Neuronal stem cell (in vitro differentiated cells): ENCODE results near the gene ZNF813.
"Not testable (repeated sequence)": the region's sequence is repeated elsewhere in the genome, so short reads cannot be mapped to it uniquely, and the experiment has no call there.

Source experiments
- DNase-seq: peaks from one replicate; pipeline ENCODE4 v3.0.0-alpha.2; 2013; ENCODE audit warnings: low spot score
- H2AFZ ChIP-seq: one replicate; pipeline ENCODE4 v1.6.1; 2013; ENCODE audit warnings: mild to moderate bottlenecking, low read length, inconsistent platforms
- H2AK5ac ChIP-seq: 2 replicates; pipeline ENCODE4 v1.6.1; 2013; ENCODE audit warnings: low read depth, mild to moderate bottlenecking, inconsistent platforms, low read length, moderate library complexity, mixed read lengths
- H2BK120ac ChIP-seq: 2 replicates; pipeline ENCODE4 v1.6.1; 2013; ENCODE audit warnings: low read depth, mild to moderate bottlenecking, inconsistent platforms, low read length, moderate library complexity, mixed read lengths
- H2BK12ac ChIP-seq: one replicate; pipeline ENCODE4 v1.6.1; 2013; ENCODE audit warnings: low read length, inconsistent platforms
- H2BK15ac ChIP-seq: 2 replicates; pipeline ENCODE4 v1.6.1; 2013; ENCODE audit warnings: mild to moderate bottlenecking, low read length, inconsistent platforms, mixed read lengths
- H2BK5ac ChIP-seq: one replicate; pipeline ENCODE4 v1.6.1; 2013; ENCODE audit warnings: inconsistent platforms, mild to moderate bottlenecking, low read length, moderate library complexity
- H3K14ac ChIP-seq: one replicate; pipeline ENCODE4 v1.6.1; 2013; ENCODE audit warnings: low read length, inconsistent platforms
- H3K18ac ChIP-seq: 2 replicates; pipeline ENCODE4 v1.6.1; 2013; ENCODE audit warnings: low read length, inconsistent platforms
- H3K23ac ChIP-seq: 2 replicates; pipeline ENCODE4 v1.6.1; 2013; ENCODE audit warnings: low read depth, mild to moderate bottlenecking, mixed read lengths, low read length, inconsistent platforms; ENCODE audit not compliant: poor library complexity
- H3K27ac ChIP-seq: replicated peaks from 3 replicates; pipeline ENCODE4 v1.5.1; 2013; ENCODE audit warnings: low read length, inconsistent platforms
- H3K27me3 ChIP-seq, 3 experiments: 2 replicates each; pipeline ENCODE4 v1.6.1; 2013; ENCODE audit warnings: low read length in 3 of 3, mild to moderate bottlenecking in 2 of 3, inconsistent platforms in 1 of 3, low read depth in 1 of 3, mixed read lengths in 1 of 3, moderate library complexity in 1 of 3; ENCODE audit not compliant: control insufficient read depth in 3 of 3, insufficient read depth in 3 of 3
- H3K36me3 ChIP-seq, 2 donors: replicated peaks in 1 of 2; 2 replicates each; pipeline ENCODE4 v1.6.1; 2013; ENCODE audit warnings: low read length in 2 of 2; ENCODE audit not compliant: control insufficient read depth in 2 of 2, insufficient read depth in 2 of 2
- H3K4ac ChIP-seq: 2 replicates; pipeline ENCODE4 v1.6.1; 2013; ENCODE audit warnings: inconsistent platforms, mild to moderate bottlenecking, low read length, moderate library complexity
- H3K4me1 ChIP-seq, 2 donors: 1 replicate in 1 of 2; 2 replicates in 1 of 2; pipeline ENCODE4 v1.6.1; 2013; ENCODE audit warnings: low read length in 2 of 2, low read depth in 1 of 2; ENCODE audit not compliant: control insufficient read depth in 2 of 2, insufficient read depth in 1 of 2
- H3K4me2 ChIP-seq: one replicate; pipeline ENCODE4 v1.6.1; 2013; ENCODE audit warnings: mild to moderate bottlenecking, low read length, inconsistent platforms; ENCODE audit not compliant: insufficient read depth, poor library complexity, severe bottlenecking
- H3K4me3 ChIP-seq, 2 donors: 2 replicates each; pipeline ENCODE4 v1.5.1; 2013; ENCODE audit warnings: low read length in 2 of 2, mild to moderate bottlenecking in 2 of 2, inconsistent platforms in 1 of 2, moderate library complexity in 1 of 2
- H3K79me1 ChIP-seq: one replicate; pipeline ENCODE4 v1.6.1; 2013; ENCODE audit warnings: low read depth, mild to moderate bottlenecking, inconsistent platforms, low read length, moderate library complexity
- H3K9ac ChIP-seq: one replicate; pipeline ENCODE4 v1.6.1; 2013; ENCODE audit warnings: mild to moderate bottlenecking, low read depth, low read length, inconsistent platforms; ENCODE audit not compliant: poor library complexity
- H3K9me3 ChIP-seq, 2 donors: replicated peaks in 1 of 2; 2 replicates each; pipeline versions ENCODE3 to v1.6.1; 2013; ENCODE audit warnings: low read length in 2 of 2, mild to moderate bottlenecking in 2 of 2, inconsistent platforms in 1 of 2, low read depth in 1 of 2, mixed read lengths in 1 of 2, moderate library complexity in 1 of 2; ENCODE audit not compliant: control insufficient read depth in 2 of 2, insufficient read depth in 1 of 2
- H4K8ac ChIP-seq: one replicate; pipeline ENCODE4 v1.6.1; 2013; ENCODE audit warnings: low read depth, mild to moderate bottlenecking, inconsistent platforms, low read length, moderate library complexity
- H4K91ac ChIP-seq: one replicate; pipeline ENCODE4 v1.6.1; 2013; ENCODE audit warnings: low read length, low read depth, mild to moderate bottlenecking, inconsistent platforms; ENCODE audit not compliant: poor library complexity
- whole genome bisulfite sequencing, 2 donors: extraction: QIAGEN DNeasy Blood & Tissue Kit; methylation state at CpG; one replicate each; pipeline ENCODE4 v1.1.7; 2013; ENCODE audit warnings: missing lambda C conversion rate in 2 of 2, mixed read lengths in 1 of 2; ENCODE audit not compliant: insufficient read length in 2 of 2, insufficient replicate concordance in 1 of 2; ENCODE audit errors: extremely low coverage in 2 of 2; 5-methylcytosine and 5-hydroxymethylcytosine counted together

Gene ZNF813

DNA sequence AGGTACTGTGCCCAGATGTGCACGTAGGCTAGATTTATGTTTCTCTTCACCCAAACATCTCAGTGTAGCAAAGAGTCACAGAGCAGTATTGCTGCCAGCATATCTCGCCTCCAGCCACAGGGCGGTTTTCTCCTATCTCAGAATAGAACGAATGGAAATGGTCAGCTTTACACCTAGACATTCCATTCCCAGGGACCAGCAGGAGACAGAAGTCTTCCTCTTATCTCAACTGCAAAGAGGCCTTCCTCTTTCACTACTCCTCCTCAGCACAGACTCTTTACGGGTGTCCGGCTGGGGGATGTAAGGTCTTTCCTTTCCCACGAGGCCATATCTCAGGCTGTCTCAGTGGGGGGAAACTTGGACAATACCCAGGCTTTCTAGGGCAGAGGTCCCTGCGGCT, 1.1 kb downstream of the ZNF813 start:
- H2BK15ac ChIP-seq, H4K8ac ChIP-seq, H3K4ac ChIP-seq, H3K79me1 ChIP-seq, H3K27me3 ChIP-seq, H2AK5ac ChIP-seq, H4K91ac ChIP-seq, H3K9ac ChIP-seq, H2BK120ac ChIP-seq, H3K14ac ChIP-seq, H3K4me1 ChIP-seq, H3K18ac ChIP-seq, H2BK12ac ChIP-seq, H2BK5ac ChIP-seq, DNase-seq, H3K23ac ChIP-seq: not testable (repeated sequence)
- H3K4me2 ChIP-seq, result peak overlapping the region; percentile 86
- H2AFZ ChIP-seq, result peak overlapping the region; percentile 97
- H3K4me3 ChIP-seq, result peak overlapping the region; percentile 82 to 93
- peak overlapping the region; percentile 87 for H3K27ac ChIP-seq
- peaks cover 0 to 10% of the 10 kb centered on the region in 2 donors for H3K9me3 ChIP-seq
- peaks cover 0 to 15% of the 10 kb centered on the region in 2 donors for H3K36me3 ChIP-seq
- WGBS, 2 donors, result no CpG with 5 or more reads among the region's 8 CpGs

DNA sequence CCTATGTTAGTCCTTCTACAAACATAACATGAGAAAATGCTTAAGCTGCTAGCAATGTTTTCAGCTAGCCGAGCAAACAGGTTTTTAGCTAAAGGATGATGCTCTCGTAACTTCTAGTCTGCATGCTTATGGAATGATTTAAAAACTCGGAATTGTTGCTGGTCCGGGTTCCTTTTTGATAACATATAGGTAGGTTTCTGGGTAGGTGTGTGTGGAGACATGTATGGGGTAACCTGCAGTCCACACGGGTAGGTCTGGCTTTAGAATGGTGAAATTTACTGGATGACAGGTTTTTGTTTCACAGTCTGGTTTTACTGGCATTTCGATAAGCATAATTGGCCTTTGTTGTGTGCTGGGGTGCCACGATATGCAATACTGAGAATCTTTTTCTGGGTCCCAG, 4.4 kb downstream of the ZNF813 start:
- H3K9ac ChIP-seq, result no peak overlapping the region
- no peak overlapping the region for H2AK5ac ChIP-seq
- no peak overlapping the region for H2AFZ ChIP-seq
- H3K4me2 ChIP-seq, result no peak overlapping the region
- peaks cover 2 to 22% of the 10 kb centered on the region in 2 donors for H3K9me3 ChIP-seq
- H4K8ac ChIP-seq, result no peak overlapping the region
- no peak overlapping the region for H3K23ac ChIP-seq
- no peak overlapping the region for H2BK5ac ChIP-seq
- H3K4me1 ChIP-seq, result peaks cover 2 to 4% of the 10 kb centered on the region in 2 donors
- H3K4ac ChIP-seq, result no peak overlapping the region
- no peak overlapping the region for H2BK15ac ChIP-seq
- no peak overlapping the region for H2BK12ac ChIP-seq
- H3K18ac ChIP-seq, result no peak overlapping the region
- no peak overlapping the region for H3K27ac ChIP-seq
- peaks cover 2 to 38% of the 10 kb centered on the region in 2 donors for H3K36me3 ChIP-seq
- H2BK120ac ChIP-seq, result no peak overlapping the region
- no peak overlapping the region for H3K14ac ChIP-seq
- H4K91ac ChIP-seq, result no peak overlapping the region
- H3K79me1 ChIP-seq, result peaks cover 2% of the 10 kb centered on the region
- no peak overlapping the region for H3K4me3 ChIP-seq
- H3K27me3 ChIP-seq, result no peaks in the 10 kb centered on the region
- WGBS, 2 donors, result no CpG with 5 or more reads among the region's 7 CpGs
- no peak for DNase-seq

DNA sequence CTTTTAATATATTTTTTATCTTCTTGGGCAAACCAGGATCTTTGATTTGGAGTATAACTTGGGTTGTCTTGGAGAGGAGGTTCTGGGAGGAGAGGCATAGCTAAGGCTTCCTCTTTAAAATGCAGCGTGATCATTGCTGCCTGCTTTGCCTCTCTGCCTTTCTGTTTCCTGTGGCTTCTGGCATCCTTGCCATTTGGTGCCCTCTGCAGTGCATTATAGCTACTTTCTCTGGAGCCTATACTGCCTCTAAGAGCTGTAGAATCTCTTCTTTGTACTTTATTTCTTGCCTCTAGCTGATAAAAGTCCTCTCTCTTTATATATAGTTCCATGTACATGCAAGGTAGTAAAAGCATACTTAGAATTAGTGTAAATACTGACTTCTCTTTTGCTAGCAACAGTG, 7.3 kb downstream of the ZNF813 start:
- H2BK120ac ChIP-seq, H3K18ac ChIP-seq, H3K4me1 ChIP-seq, H2BK15ac ChIP-seq, H3K79me1 ChIP-seq, H2AK5ac ChIP-seq, H3K27me3 ChIP-seq, H4K91ac ChIP-seq, H3K23ac ChIP-seq, H3K14ac ChIP-seq, H4K8ac ChIP-seq, DNase-seq, H3K4ac ChIP-seq, H3K4me3 ChIP-seq, H3K27ac ChIP-seq, H2AFZ ChIP-seq, H2BK5ac ChIP-seq, H2BK12ac ChIP-seq, H3K9ac ChIP-seq, H3K4me2 ChIP-seq: not testable (repeated sequence)
- H3K36me3 ChIP-seq, result peaks cover 15 to 61% of the 10 kb centered on the region in 2 donors
- peaks cover 12 to 42% of the 10 kb centered on the region in 2 donors for H3K9me3 ChIP-seq
- no CpG with 5 or more reads among the region's 1 CpG for WGBS, 2 donors

DNA sequence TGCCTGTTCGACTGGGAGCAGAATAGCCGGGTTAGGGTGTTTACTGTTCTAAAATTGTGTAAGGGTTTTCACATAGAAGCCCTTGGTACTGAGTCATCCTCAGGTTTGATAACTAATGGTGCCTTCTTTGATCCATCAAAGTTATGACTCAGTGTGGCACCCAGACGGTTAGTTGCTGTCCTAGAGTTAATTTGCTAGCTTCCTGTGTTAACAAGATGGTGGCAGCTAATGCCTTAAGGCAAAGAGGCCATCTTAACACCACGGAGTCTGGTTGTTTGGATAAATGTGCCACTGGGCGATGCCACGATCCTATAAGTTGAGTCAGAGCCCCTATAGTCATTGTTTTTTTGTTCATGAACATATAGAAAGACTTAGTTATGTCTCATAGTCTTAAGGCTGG, 7.9 kb downstream of the ZNF813 start:
- H2BK120ac ChIP-seq, H2BK15ac ChIP-seq, DNase-seq, H3K14ac ChIP-seq, H4K91ac ChIP-seq, H3K4me3 ChIP-seq, H3K27ac ChIP-seq, H3K79me1 ChIP-seq, H3K4me2 ChIP-seq, H2BK5ac ChIP-seq, H3K4ac ChIP-seq, H3K4me1 ChIP-seq, H2AFZ ChIP-seq, H2BK12ac ChIP-seq, H2AK5ac ChIP-seq, H3K23ac ChIP-seq, H3K18ac ChIP-seq, H4K8ac ChIP-seq, H3K9ac ChIP-seq, H3K27me3 ChIP-seq: not testable (repeated sequence)
- no CpG with 5 or more reads among the region's 6 CpGs for WGBS, 2 donors
- Histone ChIP-seq H3K36me3 (peaks cover 17 to 64% of the 10 kb centered on the region in 2 donors), H3K9me3 (peaks cover 14 to 48% of the 10 kb centered on the region in 2 donors)
